Kidney (tissue), 14 donors: ENCODE results near the gene FAF1. TPM values are rescaled to one million over a fixed set of nuclear protein-coding genes. Genes with fewer than 3 reads are reported as not detected.

Experiments used
- DNase-seq, 5 donors: peaks; one replicate each; pipeline ENCODE4 v3.0.0-alpha.2; 2013 to 2020
- FAIRE-seq: peaks from 2 replicates; lab custom pipeline; 2012; peaks lifted over from hg19 to GRCh38; lab: Jason Lieb, UNC
- H3K27ac ChIP-seq, 2 donors: one replicate each; pipeline ENCODE4 v1.7.0; 2013; ENCODE audit warnings: low read depth in 2 of 2, low read length in 2 of 2, inconsistent platforms in 1 of 2
- H3K27me3 ChIP-seq: one replicate; pipeline ENCODE4 v1.7.1; 2013; ENCODE audit warnings: low read length, inconsistent platforms; ENCODE audit not compliant: control insufficient read depth, insufficient read depth
- H3K36me3 ChIP-seq, 3 donors: one replicate each; pipeline versions ENCODE4 v1.7.0 to v1.7.1; 2013; ENCODE audit warnings: low read length in 3 of 3, control low read depth in 1 of 3, inconsistent platforms in 1 of 3; ENCODE audit not compliant: insufficient read depth in 3 of 3, control insufficient read depth in 2 of 3
- H3K4me1 ChIP-seq, 3 donors: one replicate each; pipeline versions ENCODE4 v1.7.0 to v1.7.1; 2013; ENCODE audit warnings: low read length in 3 of 3, inconsistent platforms in 1 of 3, low read depth in 1 of 3; ENCODE audit not compliant: control insufficient read depth in 2 of 3, insufficient read depth in 2 of 3
- H3K4me3 ChIP-seq, 3 donors: one replicate each; pipeline versions ENCODE4 v1.7.0 to v1.8.1; 2013; ENCODE audit warnings: low read length in 3 of 3, control low read depth in 1 of 3, inconsistent platforms in 1 of 3
- H3K9ac ChIP-seq, 3 donors: one replicate each; pipeline versions ENCODE4 v1.7.0 to v1.7.1; 2013; ENCODE audit warnings: low read length in 3 of 3, control low read depth in 1 of 3, inconsistent platforms in 1 of 3
- H3K9me3 ChIP-seq, 3 donors: one replicate each; pipeline versions ENCODE4 v1.7.0 to v1.7.1; 2013; ENCODE audit warnings: low read length in 3 of 3, control low read depth in 1 of 3, inconsistent platforms in 1 of 3; ENCODE audit not compliant: control insufficient read depth in 2 of 3, insufficient read depth in 1 of 3
- intact Hi-C: fragments of 100-400 bp; cut with DNase I; formaldehyde crosslinking; loops from one replicate; pipeline ENCODE4 v1.11.1; 2022
- polyA plus RNA-seq: library from polyadenylated mRNA; stranded (reverse); fragments of 350-450 nt; fragmentation: Illumina TruSeq; extraction: RNeasy Lipid Tissue Mini Kit (QIAGEN cat#74804); gene quantifications from one replicate; pipeline ENCODE4 v1.2.3, GENCODE V29; 2014; ENCODE audit warnings: low read depth, low replicate concordance; ENCODE audit not compliant: insufficient read depth
- total RNA-seq: library from RNA; stranded (reverse); fragmentation: NEBNext Ultra II Directional; extraction: Animal tissue kit (Norgen Biotek cat#: 25700); gene quantifications from one replicate; pipeline ENCODE4 v1.2.1, GENCODE V29; 2021
- TF ChIP-seq, protein P1 (sequence below): IDR thresholded peaks from 3 replicates; pipeline ENCODE4 v1.5.1; 2012; ENCODE audit warnings: mild to moderate bottlenecking, moderate library complexity, borderline replicate concordance; ENCODE audit not compliant: insufficient read depth; ENCODE audit errors: extremely low read depth
- donor health status: control.
- donor health status: control.
- donor health status: control.
- donor health status: control.
- donor health status: control.
- donor health status: DM: yes; HTN: yes; CAD: no.
- donor health status: Normal renal cell carcinoma (clear cell type).

FAF1 gene
- total and polyA plus RNA-seq, 2 donors from 2014 or later = 50.1 to 72.8 TPM

DNA sequence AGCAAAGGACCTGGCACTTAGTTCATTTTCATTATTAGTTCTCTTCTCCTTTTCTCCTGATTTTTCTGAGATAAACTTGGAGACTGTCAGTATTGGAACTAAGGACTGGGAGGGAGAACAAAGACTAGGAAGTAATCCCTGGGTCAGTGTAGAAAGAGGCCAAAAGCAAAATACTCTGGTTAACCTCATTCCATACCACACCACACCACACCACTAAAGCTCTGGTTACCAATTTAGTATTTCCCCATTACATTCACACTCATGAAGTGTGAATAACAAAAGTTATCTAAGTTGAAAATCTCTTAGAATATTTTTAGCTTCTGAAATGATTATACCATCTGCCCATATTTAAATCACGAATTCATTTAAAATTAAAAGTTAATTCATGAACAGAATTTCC lies 467.9 kb downstream of the FAF1 start:
- Histone ChIP-seq H3K27ac (no peak overlapping the region), H3K9me3 (no peaks in the 10 kb centered on the region), H3K27me3 (no peaks in the 10 kb centered on the region), H3K4me3 (no peak overlapping the region), H3K4me1 (no peaks in the 10 kb centered on the region), H3K36me3 (peaks cover 0 to 14% (median 5%) of the 10 kb centered on the region in 3 donors), H3K9ac (no peak overlapping the region)
- DNase-seq (no peak), FAIRE-seq (no peak)
- TF ChIP-seq, protein P1, sequence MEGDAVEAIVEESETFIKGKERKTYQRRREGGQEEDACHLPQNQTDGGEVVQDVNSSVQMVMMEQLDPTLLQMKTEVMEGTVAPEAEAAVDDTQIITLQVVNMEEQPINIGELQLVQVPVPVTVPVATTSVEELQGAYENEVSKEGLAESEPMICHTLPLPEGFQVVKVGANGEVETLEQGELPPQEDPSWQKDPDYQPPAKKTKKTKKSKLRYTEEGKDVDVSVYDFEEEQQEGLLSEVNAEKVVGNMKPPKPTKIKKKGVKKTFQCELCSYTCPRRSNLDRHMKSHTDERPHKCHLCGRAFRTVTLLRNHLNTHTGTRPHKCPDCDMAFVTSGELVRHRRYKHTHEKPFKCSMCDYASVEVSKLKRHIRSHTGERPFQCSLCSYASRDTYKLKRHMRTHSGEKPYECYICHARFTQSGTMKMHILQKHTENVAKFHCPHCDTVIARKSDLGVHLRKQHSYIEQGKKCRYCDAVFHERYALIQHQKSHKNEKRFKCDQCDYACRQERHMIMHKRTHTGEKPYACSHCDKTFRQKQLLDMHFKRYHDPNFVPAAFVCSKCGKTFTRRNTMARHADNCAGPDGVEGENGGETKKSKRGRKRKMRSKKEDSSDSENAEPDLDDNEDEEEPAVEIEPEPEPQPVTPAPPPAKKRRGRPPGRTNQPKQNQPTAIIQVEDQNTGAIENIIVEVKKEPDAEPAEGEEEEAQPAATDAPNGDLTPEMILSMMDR = no peak
- intact Hi-C loops = no loop called here

DNA sequence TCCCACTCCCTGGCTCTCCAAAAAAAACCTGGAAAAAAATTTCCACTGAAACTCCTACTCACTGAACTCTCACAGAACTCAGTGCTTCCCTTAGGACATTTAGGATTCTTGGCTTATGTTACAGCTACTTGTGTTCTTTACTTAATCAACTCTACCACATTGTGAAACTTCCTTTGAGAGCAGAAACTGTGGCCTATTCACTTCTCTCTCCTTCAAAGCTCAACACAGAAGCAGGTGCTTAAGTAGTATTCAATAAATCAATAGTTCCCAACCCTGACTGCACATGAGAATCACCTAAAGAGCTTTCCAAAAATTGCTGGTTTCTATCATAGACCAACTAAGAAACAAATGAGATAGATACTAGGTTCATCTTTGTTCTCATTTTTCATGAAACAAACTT lies 468.9 kb downstream of the FAF1 start:
- Histone ChIP-seq H3K9me3 (no peaks in the 10 kb centered on the region), H3K9ac (no peak overlapping the region), H3K4me1 (no peaks in the 10 kb centered on the region), H3K4me3 (no peak overlapping the region), H3K27me3 (no peaks in the 10 kb centered on the region), H3K36me3 (peaks cover 0 to 14% (median 5%) of the 10 kb centered on the region in 3 donors), H3K27ac (no peak overlapping the region)
- FAIRE-seq (no peak), DNase-seq (no peak)
- intact Hi-C loops = no loop called here
- TF ChIP-seq, protein P1 = no peak

GRCh38 chr1:50490640-50491039 lies 469.4 kb downstream of the FAF1 start:
- no peaks in the 10 kb centered on the region for H3K27me3 ChIP-seq
- H3K9ac ChIP-seq = no peak overlapping the region
- TF ChIP-seq, protein P1 = no peak
- no peaks in the 10 kb centered on the region for H3K4me1 ChIP-seq
- peaks cover 0 to 14% (median 5%) of the 10 kb centered on the region in 3 donors for H3K36me3 ChIP-seq
- no peak overlapping the region for H3K27ac ChIP-seq
- no peak for DNase-seq
- no peaks in the 10 kb centered on the region for H3K9me3 ChIP-seq
- no peak for FAIRE-seq
- intact Hi-C loops = no loop called here
- H3K4me3 ChIP-seq = no peak overlapping the region

GRCh38 chr1:50488876-50489275 lies 471.2 kb downstream of the FAF1 start:
- DNase-seq = no peak
- intact Hi-C loops = no loop called here
- Histone ChIP-seq H3K4me3 (no peak overlapping the region), H3K9ac (no peak overlapping the region), H3K27ac (no peak overlapping the region), H3K27me3 (no peaks in the 10 kb centered on the region), H3K9me3 (no peaks in the 10 kb centered on the region), H3K36me3 (peaks cover 0 to 8% (median 5%) of the 10 kb centered on the region in 3 donors), H3K4me1 (no peaks in the 10 kb centered on the region)
- no peak for FAIRE-seq
- TF ChIP-seq, protein P1 = no peak
